IMR-90 (cell line): ENCODE data around the gene CCDC90B. TPM values are rescaled to one million over a fixed set of nuclear protein-coding genes. Genes with fewer than 3 reads are reported as not detected.

Experiments used
- ATAC-seq: fragments of 200-7000 bp; cut with Tn5 transposase; 2 replicates; pipeline ENCODE4 v1.9.1; 2020; ENCODE audit warnings: low read depth, mild to moderate bottlenecking, moderate library complexity
- BruUV-seq: library from RNA; stranded (reverse); fragments of 400-500 nt; replicated peaks from 2 replicates; lab custom pipeline; 2021; lab: Mats Ljungman, UMichigan
- CTCF ChIA-PET: fragments of 300-600 bp; formaldehyde crosslinking; extraction: SDS; loops from one replicate; lab custom pipeline; 2021; ENCODE audit warnings: antibody characterized with exemption; lab: Yijun Ruan, JAX
- POLR2A ChIA-PET: fragments of 300-600 bp; sonication (Branson Sonifier 250); formaldehyde crosslinking; loops from one replicate; lab custom pipeline; 2022; ENCODE audit warnings: antibody characterized with exemption; ENCODE audit not compliant: unreplicated experiment; lab: Charles Lee
- DNase-seq: peaks from one replicate; pipeline ENCODE4 v3.0.0; 2013
- H2AFZ ChIP-seq: replicated peaks from 2 replicates; pipeline ENCODE3; 2013; ENCODE audit warnings: low read length, mild to moderate bottlenecking; ENCODE audit not compliant: poor library complexity
- H2AK5ac ChIP-seq: 2 replicates; pipeline ENCODE4 v1.6.1; 2013; ENCODE audit warnings: low read depth, low read length, inconsistent platforms
- H2AK9ac ChIP-seq: replicated peaks from 2 replicates; pipeline ENCODE3; 2013; ENCODE audit warnings: mild to moderate bottlenecking, low read depth, low read length, moderate library complexity; ENCODE audit not compliant: poor library complexity
- H2BK120ac ChIP-seq: 2 replicates; pipeline ENCODE4 v1.6.1; 2013; ENCODE audit warnings: low read depth, low read length, inconsistent platforms
- H2BK15ac ChIP-seq: 3 replicates; pipeline ENCODE4 v1.6.1; 2013; ENCODE audit warnings: low read depth, low read length, inconsistent platforms
- H2BK20ac ChIP-seq: 2 replicates; pipeline ENCODE4 v1.6.1; 2013; ENCODE audit warnings: low read depth, mild to moderate bottlenecking, inconsistent platforms, low read length, moderate library complexity
- H2BK5ac ChIP-seq: 2 replicates; pipeline ENCODE4 v1.6.1; 2013; ENCODE audit warnings: mild to moderate bottlenecking, low read depth, low read length, inconsistent platforms; ENCODE audit not compliant: poor library complexity, severe bottlenecking
- H3K14ac ChIP-seq: replicated peaks from 2 replicates; pipeline ENCODE4 v1.6.1; 2013; ENCODE audit warnings: low read depth, low read length, inconsistent platforms
- H3K18ac ChIP-seq: 2 replicates; pipeline ENCODE4 v1.6.1; 2013; ENCODE audit warnings: low read depth, low read length, control low read depth
- H3K23ac ChIP-seq: 2 replicates; pipeline ENCODE4 v1.6.1; 2013; ENCODE audit warnings: low read depth, low read length, inconsistent platforms
- H3K27ac ChIP-seq: 2 replicates; pipeline ENCODE4 v1.5.1; 2013; ENCODE audit warnings: mild to moderate bottlenecking, control low read depth, low read length; ENCODE audit not compliant: insufficient read depth
- H3K27me3 ChIP-seq: 2 replicates; pipeline ENCODE4 v1.6.1; 2013; ENCODE audit warnings: low read length; ENCODE audit not compliant: control insufficient read depth, insufficient read depth
- H3K36me3 ChIP-seq: 2 replicates; pipeline ENCODE4 v1.6.1; 2013; ENCODE audit warnings: low read length, mixed read lengths; ENCODE audit not compliant: control insufficient read depth, insufficient read depth
- H3K4ac ChIP-seq: 2 replicates; pipeline ENCODE4 v1.6.1; 2013; ENCODE audit warnings: low read depth, low read length, inconsistent platforms
- H3K4me1 ChIP-seq: 2 replicates; pipeline ENCODE4 v1.6.1; 2013; ENCODE audit warnings: low read length, mixed read lengths; ENCODE audit not compliant: control insufficient read depth, insufficient read depth
- H3K4me2 ChIP-seq: 2 replicates; pipeline ENCODE4 v1.6.1; 2013; ENCODE audit warnings: low read depth, mild to moderate bottlenecking, control low read depth, low read length, moderate library complexity
- H3K4me3 ChIP-seq: 2 replicates; pipeline ENCODE4 v1.5.1; 2013; ENCODE audit warnings: low read depth, mild to moderate bottlenecking, control low read depth, low read length, moderate library complexity; ENCODE audit not compliant: insufficient read depth
- H3K56ac ChIP-seq: 2 replicates; pipeline ENCODE4 v1.6.1; 2013; ENCODE audit warnings: low read length, inconsistent platforms; ENCODE audit not compliant: insufficient read depth; ENCODE audit errors: extremely low read depth
- H3K79me1 ChIP-seq, 2 experiments: 2 replicates each; pipeline ENCODE4 v1.6.1; 2013; ENCODE audit warnings: low read length in 2 of 2, inconsistent platforms in 1 of 2, low read depth in 1 of 2
- H3K9ac ChIP-seq: 2 replicates; pipeline ENCODE4 v1.6.1; 2013; ENCODE audit warnings: low read depth, low read length, control low read depth
- H3K9me1 ChIP-seq: 2 replicates; pipeline ENCODE4 v1.6.1; 2013; ENCODE audit warnings: low read length, inconsistent platforms; ENCODE audit not compliant: insufficient read depth
- H3K9me3 ChIP-seq: 2 replicates; pipeline ENCODE4 v1.6.1; 2013; ENCODE audit warnings: low read length; ENCODE audit not compliant: control insufficient read depth, insufficient read depth
- H4K20me1 ChIP-seq: 2 replicates; pipeline ENCODE4 v1.6.1; 2013; ENCODE audit warnings: low read length, inconsistent platforms; ENCODE audit not compliant: insufficient read depth
- H4K5ac ChIP-seq: 2 replicates; pipeline ENCODE4 v1.6.1; 2013; ENCODE audit warnings: mild to moderate bottlenecking, low read depth, low read length, control low read depth
- H4K8ac ChIP-seq, 2 experiments: 2 replicates each; pipeline ENCODE4 v1.6.1; 2013; ENCODE audit warnings: low read depth in 2 of 2, low read length in 2 of 2, control low read depth in 1 of 2, inconsistent platforms in 1 of 2
- H4K91ac ChIP-seq: 2 replicates; pipeline ENCODE4 v1.6.1; 2013; ENCODE audit warnings: low read depth, low read length, inconsistent platforms; ENCODE audit not compliant: insufficient read depth
- BHLHE40 ChIP-seq: fragments of 150-350 bp; IDR thresholded peaks from 2 replicates; pipeline ENCODE4 v1.6.1; 2016; ENCODE audit warnings: mild to moderate bottlenecking, low read depth, low read length
- CEBPB ChIP-seq: IDR thresholded peaks from 2 replicates; pipeline ENCODE4 v1.6.1; 2012; ENCODE audit warnings: low read depth, low read length, improper control_type of control experiment
- ELK1 ChIP-seq: fragments of 150-350 bp; IDR thresholded peaks from 2 replicates; pipeline ENCODE4 v1.6.1; 2016; ENCODE audit warnings: low read depth, mild to moderate bottlenecking, low read length, moderate library complexity, borderline replicate concordance
- FOS ChIP-seq: fragments of 150-350 bp; IDR thresholded peaks from 2 replicates; pipeline ENCODE4 v1.6.1; 2016; ENCODE audit warnings: low read depth, low read length
- MAFK ChIP-seq: IDR thresholded peaks from 2 replicates; pipeline ENCODE4 v1.6.1; 2012; ENCODE audit warnings: low read depth, low read length, improper control_type of control experiment
- MAZ ChIP-seq: IDR thresholded peaks from 2 replicates; pipeline ENCODE4 v1.6.1; 2012; ENCODE audit warnings: low read depth, mild to moderate bottlenecking, low read length, improper control_type of control experiment, moderate library complexity, borderline replicate concordance
- MXI1 ChIP-seq: IDR thresholded peaks from 2 replicates; pipeline ENCODE4 v1.6.1; 2012; ENCODE audit warnings: low read depth, mild to moderate bottlenecking, low read length, moderate library complexity, borderline replicate concordance
- NFE2L2 ChIP-seq: fragments of 150-350 bp; IDR thresholded peaks from 2 replicates; pipeline ENCODE4 v1.6.1; 2016; ENCODE audit warnings: low read depth, mild to moderate bottlenecking, low read length
- POLR2A ChIP-seq: IDR thresholded peaks from 2 replicates; pipeline ENCODE4 v1.6.1; 2012; ENCODE audit warnings: mild to moderate bottlenecking, low read depth, low read length
- RAD21 ChIP-seq: IDR thresholded peaks from 2 replicates; pipeline ENCODE4 v1.6.1; 2012; ENCODE audit warnings: low read length, improper control_type of control experiment
- RCOR1 ChIP-seq: IDR thresholded peaks from 2 replicates; pipeline ENCODE4 v1.6.1; 2012; ENCODE audit warnings: mild to moderate bottlenecking, low read length, improper control_type of control experiment; ENCODE audit not compliant: insufficient replicate concordance
- USF2 ChIP-seq: fragments of 150-350 bp; IDR thresholded peaks from 2 replicates; pipeline ENCODE4 v1.6.1; 2017; ENCODE audit warnings: mild to moderate bottlenecking, antibody characterized with exemption, low read length, low read depth
- WGBS, 2 experiments: methylation state at CpG; one replicate each; pipeline versions ENCODE4 v1.1.5 to v1.1.7; 2013; ENCODE audit warnings: missing lambda C conversion rate in 2 of 2; ENCODE audit not compliant: insufficient read length in 1 of 2; ENCODE audit errors: extremely low coverage in 2 of 2; 5-methylcytosine and 5-hydroxymethylcytosine counted together
- dilution Hi-C: fragments of 300-500 bp; cut with HindIII; formaldehyde crosslinking; loops from one replicate; pipeline ENCODE4 v1.14.3; 2018; ENCODE audit warnings: low sequenced_read_pairs; ENCODE audit not compliant: unreplicated experiment
- in situ Hi-C: fragments of 300-500 bp; cut with MboI; formaldehyde crosslinking; loops from 3 replicates; pipeline ENCODE4 v1.14.3; 2019; ENCODE audit warnings: low sequenced_read_pairs, inconsistent platforms, mixed read lengths
- intact Hi-C: fragments of 100-400 bp; cut with micrococcal nuclease; formaldehyde crosslinking; loops from 2 replicates; pipeline ENCODE4 v1.10.0; 2022
- polyA plus RNA-seq, 3 experiments: library from polyadenylated mRNA; depleted of rRNA; stranded (reverse); fragments of >200 nt; gene quantifications; 2 replicates each; pipeline ENCODE4 v1.2.3, GENCODE V29; 2012; ENCODE audit warnings: low replicate concordance in 1 of 3
- total RNA-seq: library from RNA; depleted of rRNA; stranded (reverse); fragments of >200 nt; gene quantifications from 2 replicates; pipeline ENCODE4 v1.2.3, GENCODE V29; 2012
- TF ChIP-seq, protein P1 (sequence below): conservative IDR thresholded peaks from 2 replicates; pipeline ENCODE4 v1.5.1; 2012; ENCODE audit warnings: mild to moderate bottlenecking, low read depth, low read length, improper control_type of control experiment

The CCDC90B gene
- total and polyA plus RNA-seq, 2 of the 4 experiments (the other 2 are of a cell fraction), result 35.8 to 43.7 TPM

- H3K9me1 ChIP-seq, result peaks cover 3% of the 10 kb centered on the region; the same call in 1 of the 2 replicates
- peak overlapping the region; percentile 54; the same call in 1 of the 2 replicates for H3K18ac ChIP-seq
- intact Hi-C loops, result loop anchor here (5.0 to 10.0 kb wide), 5 partner anchors 87 to 382 kb away; partner anchors contain the start of genes DDIAS, PRCP and RAB30
- H3K9ac ChIP-seq, result peak overlapping the region; percentile 91; the same call in 1 of the 2 replicates
- POLR2A ChIA-PET, result no interaction called here
- dilution Hi-C loops, result no loop called here
- peak overlapping the region; percentile 11; the same call in 1 of the 2 replicates for H2AK5ac ChIP-seq
- H2BK20ac ChIP-seq, result no peak overlapping the region
- peak overlapping the region; percentile 84 for H3K4me2 ChIP-seq
- no peaks in the 10 kb centered on the region for H3K36me3 ChIP-seq
- H3K79me1 ChIP-seq, result peaks cover 19 to 42% of the 10 kb centered on the region in 2 experiments
- no peak overlapping the region for H3K27ac ChIP-seq
- H2BK120ac ChIP-seq, result 0 out of 2 replicates have a peak overlapping the region, but pooled peaks have one; percentile 5
- peaks cover 2% of the 10 kb centered on the region for H3K4me1 ChIP-seq
- no peak for DNase-seq
- H4K20me1 ChIP-seq, result 0 out of 2 replicates have a peak, but pooled peaks cover 3% of the 10 kb centered on the region
- TF ChIP-seq, protein P1, sequence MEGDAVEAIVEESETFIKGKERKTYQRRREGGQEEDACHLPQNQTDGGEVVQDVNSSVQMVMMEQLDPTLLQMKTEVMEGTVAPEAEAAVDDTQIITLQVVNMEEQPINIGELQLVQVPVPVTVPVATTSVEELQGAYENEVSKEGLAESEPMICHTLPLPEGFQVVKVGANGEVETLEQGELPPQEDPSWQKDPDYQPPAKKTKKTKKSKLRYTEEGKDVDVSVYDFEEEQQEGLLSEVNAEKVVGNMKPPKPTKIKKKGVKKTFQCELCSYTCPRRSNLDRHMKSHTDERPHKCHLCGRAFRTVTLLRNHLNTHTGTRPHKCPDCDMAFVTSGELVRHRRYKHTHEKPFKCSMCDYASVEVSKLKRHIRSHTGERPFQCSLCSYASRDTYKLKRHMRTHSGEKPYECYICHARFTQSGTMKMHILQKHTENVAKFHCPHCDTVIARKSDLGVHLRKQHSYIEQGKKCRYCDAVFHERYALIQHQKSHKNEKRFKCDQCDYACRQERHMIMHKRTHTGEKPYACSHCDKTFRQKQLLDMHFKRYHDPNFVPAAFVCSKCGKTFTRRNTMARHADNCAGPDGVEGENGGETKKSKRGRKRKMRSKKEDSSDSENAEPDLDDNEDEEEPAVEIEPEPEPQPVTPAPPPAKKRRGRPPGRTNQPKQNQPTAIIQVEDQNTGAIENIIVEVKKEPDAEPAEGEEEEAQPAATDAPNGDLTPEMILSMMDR, result no peak
- TF ChIP-seq POLR2A (no peak), FOS (no peak), BHLHE40 (no peak), RAD21 (no peak), ELK1 (no peak), CEBPB (no peak), MXI1 (no peak), NFE2L2 (no peak), MAZ (no peak), RCOR1 (no peak), USF2 (no peak), MAFK (no peak)
- H3K9me3 ChIP-seq, result no peaks in the 10 kb centered on the region
- H3K4ac ChIP-seq, result peak overlapping the region; percentile 87
- ATAC-seq, result no peak
- WGBS, 2 experiments, result no CpG with 5 or more reads among the region's 3 CpGs
- no TSS peak for BruUV-seq
- H2BK5ac ChIP-seq, result peak overlapping the region; percentile 86
- H4K91ac ChIP-seq, result peak overlapping the region; percentile 84; the same call in 1 of the 2 replicates
- peak overlapping the region; percentile 96 for H2AK9ac ChIP-seq
- peak overlapping the region; percentile 80; the same call in 1 of the 2 replicates for H4K5ac ChIP-seq
- no peaks in the 10 kb centered on the region for H3K27me3 ChIP-seq
- H4K8ac ChIP-seq, result peak overlapping the region; percentile 36 to 92; a peak in 3 of 4 replicates
- H3K56ac ChIP-seq, result peak overlapping the region; percentile 91; the same call in 1 of the 2 replicates
- in situ Hi-C loops, result no loop called here
- CTCF ChIA-PET, result no interaction called here
- no peak overlapping the region for H2AFZ ChIP-seq
- H3K14ac ChIP-seq, result peak overlapping the region; percentile 94
- H3K23ac ChIP-seq, result peak overlapping the region; percentile 94
- H2BK15ac ChIP-seq, result no peak overlapping the region
- H3K4me3 ChIP-seq, result peak overlapping the region; percentile 65
Measured at GRCh38 chr11:83284501-83285150, 1.5 kb downstream of the CCDC90B start.
